Astrocyte (in vitro differentiated cells and primary cell): ENCODE data around the gene PDZD7. TPM values are rescaled to one million over a fixed set of nuclear protein-coding genes. Genes with fewer than 3 reads are reported as not detected.

Source experiments
- DNase-seq: peaks from one replicate; pipeline ENCODE4 v3.0.0-alpha.2; 2010; ENCODE audit warnings: low read depth
- FAIRE-seq: peaks from 2 replicates; lab custom pipeline; 2011; peaks lifted over from hg19 to GRCh38; lab: Jason Lieb, UNC
- H2AFZ ChIP-seq: 2 replicates; pipeline ENCODE4 v1.6.0; 2012; ENCODE audit warnings: low read depth, low read length, inconsistent platforms
- H3K27ac ChIP-seq: 2 replicates; pipeline ENCODE4 v1.5.1; 2011; ENCODE audit warnings: low read depth, low read length, inconsistent platforms
- H3K27me3 ChIP-seq: 2 replicates; pipeline ENCODE4 v1.6.0; 2011; ENCODE audit warnings: low read length, inconsistent platforms; ENCODE audit not compliant: insufficient read depth
- H3K36me3 ChIP-seq: 2 replicates; pipeline ENCODE4 v1.5.1; 2011; ENCODE audit warnings: low read length, inconsistent platforms; ENCODE audit not compliant: insufficient read depth
- H3K4me1 ChIP-seq: 2 replicates; pipeline ENCODE4 v1.5.1; 2011; ENCODE audit warnings: low read length, inconsistent platforms; ENCODE audit not compliant: insufficient read depth
- H3K4me2 ChIP-seq: 2 replicates; pipeline ENCODE4 v1.6.0; 2012; ENCODE audit warnings: low read length, inconsistent platforms
- H3K4me3 ChIP-seq: 2 replicates; pipeline ENCODE4 v1.5.1; 2011; ENCODE audit warnings: low read depth, mild to moderate bottlenecking, low read length, inconsistent platforms; ENCODE audit not compliant: insufficient read depth
- H3K79me2 ChIP-seq: 2 replicates; pipeline ENCODE4 v1.6.0; 2012; ENCODE audit warnings: mild to moderate bottlenecking, low read length, inconsistent platforms; ENCODE audit not compliant: insufficient read depth
- H3K9ac ChIP-seq: 2 replicates; pipeline ENCODE4 v1.6.0; 2012; ENCODE audit warnings: mild to moderate bottlenecking, low read length, inconsistent platforms
- H3K9me3 ChIP-seq: 2 replicates; pipeline ENCODE4 v1.5.1; 2012; ENCODE audit warnings: low read depth, mild to moderate bottlenecking, low read length, inconsistent platforms; ENCODE audit not compliant: insufficient read depth
- H4K20me1 ChIP-seq: 2 replicates; pipeline ENCODE4 v1.6.0; 2012; ENCODE audit warnings: low read length, inconsistent platforms; ENCODE audit not compliant: insufficient read depth
- H3K27ac Mint-ChIP-seq: one replicate; pipeline ENCODE4 v1.8.0; 2021; ENCODE audit warnings: mild to moderate bottlenecking, mixed read lengths; ENCODE audit not compliant: unreplicated experiment
- H3K27me3 Mint-ChIP-seq: one replicate; pipeline ENCODE4 v1.8.0; 2021; ENCODE audit warnings: low read depth, mixed read lengths; ENCODE audit not compliant: unreplicated experiment
- H3K36me3 Mint-ChIP-seq: one replicate; pipeline ENCODE4 v1.8.0; 2021; ENCODE audit warnings: low read depth, mixed read lengths; ENCODE audit not compliant: unreplicated experiment
- H3K4me1 Mint-ChIP-seq: one replicate; pipeline ENCODE4 v1.8.0; 2021; ENCODE audit warnings: low read depth, mixed read lengths; ENCODE audit not compliant: unreplicated experiment
- H3K4me3 Mint-ChIP-seq: one replicate; pipeline ENCODE4 v1.8.0; 2021; ENCODE audit warnings: mild to moderate bottlenecking, moderate library complexity, mixed read lengths; ENCODE audit not compliant: unreplicated experiment
- H3K9me3 Mint-ChIP-seq: one replicate; pipeline ENCODE4 v1.8.0; 2021; ENCODE audit warnings: mild to moderate bottlenecking, mixed read lengths; ENCODE audit not compliant: unreplicated experiment
- EZH2 ChIP-seq: IDR thresholded peaks from 2 replicates; pipeline ENCODE4 v1.6.1; 2012; ENCODE audit warnings: mild to moderate bottlenecking, low read length, inconsistent platforms; ENCODE audit not compliant: insufficient read depth
- total RNA-seq: library from RNA; stranded (reverse); gene quantifications from 2 replicates; pipeline ENCODE4 v1.2.1, GENCODE V29; 2021
- TF ChIP-seq, protein P1 (sequence below): IDR thresholded peaks from 2 replicates; pipeline ENCODE4 v1.5.1; 2011; ENCODE audit warnings: low read depth, mild to moderate bottlenecking, inconsistent platforms, low read length, moderate library complexity; ENCODE audit not compliant: insufficient read depth

Gene PDZD7
- total RNA-seq, 1 donor from 2014 or later: 4.5 TPM

DNA sequence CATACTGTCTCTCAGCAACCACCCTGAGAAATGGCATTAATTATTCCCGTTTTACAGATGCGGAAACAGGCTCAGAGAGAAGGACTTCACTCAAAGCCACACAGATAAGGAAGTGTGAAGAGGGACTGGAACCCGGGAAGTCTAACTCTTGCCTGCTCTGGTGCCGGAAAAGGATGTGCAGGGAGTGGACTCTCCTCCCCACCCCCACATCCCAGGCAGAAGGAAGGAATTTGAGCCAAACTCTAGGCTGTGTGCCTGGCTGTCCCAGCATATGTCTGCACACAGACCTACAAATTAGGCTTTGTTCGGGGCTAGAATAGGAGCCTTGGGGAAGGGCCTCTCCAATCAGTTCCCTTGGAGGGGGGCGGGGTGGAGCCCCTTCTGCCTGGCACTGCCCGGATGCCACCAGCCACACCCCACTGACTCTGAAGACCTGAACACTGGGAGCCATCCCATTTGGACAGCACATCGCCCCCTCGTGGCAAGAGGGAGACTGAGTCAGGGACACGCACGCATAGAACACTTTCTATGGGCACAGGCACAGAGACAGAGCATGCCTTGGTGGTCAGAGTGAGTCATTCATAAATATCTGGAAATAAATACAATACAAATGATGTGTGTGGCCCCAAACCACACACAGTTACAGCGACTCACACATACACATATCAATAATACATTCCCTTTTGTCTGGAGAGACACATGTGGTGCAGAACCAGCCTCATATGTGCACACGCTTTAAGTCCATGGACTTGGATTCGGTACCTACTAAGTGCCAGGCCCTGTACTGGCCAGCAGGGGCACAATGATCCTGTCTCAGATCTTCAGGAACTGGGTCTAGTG lies 18.2 kb downstream of the PDZD7 start:
- Histone ChIP-seq H3K9ac (peak overlapping the region; percentile 42), H3K4me3 (no peak overlapping the region), H4K20me1 (peaks cover 7% of the 10 kb centered on the region), H3K4me2 (peak overlapping the region; percentile 51), H3K4me1 (peaks cover 32% of the 10 kb centered on the region), H2AFZ (no peak overlapping the region), H3K36me3 (no peaks in the 10 kb centered on the region), H3K9me3 (no peaks in the 10 kb centered on the region), H3K79me2 (no peaks in the 10 kb centered on the region), H3K27me3 (no peaks in the 10 kb centered on the region), H3K27ac (peak overlapping the region; percentile 35)
- Mint-ChIP-seq H3K27ac (peak overlapping the region; percentile 35), H3K9me3 (no peaks in the 10 kb centered on the region), H3K36me3 (no peaks in the 10 kb centered on the region), H3K4me1 (peaks cover 24% of the 10 kb centered on the region), H3K27me3 (peaks cover 11% of the 10 kb centered on the region), H3K4me3 (peak overlapping the region; percentile 30)
- TF ChIP-seq, protein P1, sequence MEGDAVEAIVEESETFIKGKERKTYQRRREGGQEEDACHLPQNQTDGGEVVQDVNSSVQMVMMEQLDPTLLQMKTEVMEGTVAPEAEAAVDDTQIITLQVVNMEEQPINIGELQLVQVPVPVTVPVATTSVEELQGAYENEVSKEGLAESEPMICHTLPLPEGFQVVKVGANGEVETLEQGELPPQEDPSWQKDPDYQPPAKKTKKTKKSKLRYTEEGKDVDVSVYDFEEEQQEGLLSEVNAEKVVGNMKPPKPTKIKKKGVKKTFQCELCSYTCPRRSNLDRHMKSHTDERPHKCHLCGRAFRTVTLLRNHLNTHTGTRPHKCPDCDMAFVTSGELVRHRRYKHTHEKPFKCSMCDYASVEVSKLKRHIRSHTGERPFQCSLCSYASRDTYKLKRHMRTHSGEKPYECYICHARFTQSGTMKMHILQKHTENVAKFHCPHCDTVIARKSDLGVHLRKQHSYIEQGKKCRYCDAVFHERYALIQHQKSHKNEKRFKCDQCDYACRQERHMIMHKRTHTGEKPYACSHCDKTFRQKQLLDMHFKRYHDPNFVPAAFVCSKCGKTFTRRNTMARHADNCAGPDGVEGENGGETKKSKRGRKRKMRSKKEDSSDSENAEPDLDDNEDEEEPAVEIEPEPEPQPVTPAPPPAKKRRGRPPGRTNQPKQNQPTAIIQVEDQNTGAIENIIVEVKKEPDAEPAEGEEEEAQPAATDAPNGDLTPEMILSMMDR: peak; percentile 91
- no peak for TF ChIP-seq EZH2
- DNase-seq: peak; percentile 85
- FAIRE-seq: peak; percentile 52

DNA sequence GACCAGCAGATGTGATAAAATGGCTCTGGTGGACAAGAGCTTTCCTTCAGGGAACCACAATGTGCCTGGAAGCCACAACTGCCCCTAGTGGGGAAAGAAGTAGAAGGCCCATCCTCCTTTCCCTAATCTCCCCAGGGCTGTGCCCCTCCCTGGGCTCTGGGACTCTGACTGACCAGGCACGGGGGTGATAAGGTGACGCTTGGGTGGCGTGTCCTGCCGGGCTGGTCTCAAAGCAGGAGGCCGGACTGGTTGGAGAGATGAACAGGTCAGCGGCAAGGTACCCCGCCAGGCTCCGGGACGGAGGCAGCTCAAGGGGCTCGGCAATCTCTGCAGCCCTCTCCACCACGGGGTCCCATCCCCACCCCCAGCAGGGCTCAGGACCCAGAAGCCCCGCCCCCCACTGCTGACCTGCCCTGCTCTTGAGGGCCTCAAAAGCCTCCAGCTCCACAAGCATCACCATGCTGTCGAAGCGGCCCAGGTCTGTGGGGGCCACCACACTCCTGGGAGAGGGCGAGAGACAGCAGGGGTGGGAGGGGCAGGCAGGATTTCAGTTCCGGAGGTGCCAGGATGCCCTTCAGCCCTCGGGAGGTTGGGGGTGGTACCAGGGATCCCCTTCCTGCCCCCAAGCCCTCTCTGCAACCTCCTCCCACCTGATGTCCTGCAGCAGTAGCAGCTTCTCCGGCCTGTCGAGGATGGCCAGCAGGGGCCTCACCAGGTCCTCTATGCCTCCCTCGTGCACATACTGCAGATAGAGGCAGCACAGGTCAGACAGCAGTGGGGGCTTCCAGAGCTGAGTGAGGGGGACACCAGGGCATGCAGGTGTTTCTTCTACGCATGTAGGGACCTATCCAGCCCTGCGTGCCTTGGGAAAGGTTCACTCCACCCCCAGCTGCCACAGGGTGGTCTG lies 19.2 kb downstream of the PDZD7 start:
- no peak overlapping the region for H3K27ac ChIP-seq
- Mint-ChIP-seq H3K9me3 (no peaks in the 10 kb centered on the region), H3K27me3 (peaks cover 7% of the 10 kb centered on the region), H3K4me3 (no peak overlapping the region), H3K4me1 (peaks cover 24% of the 10 kb centered on the region), H3K36me3 (no peaks in the 10 kb centered on the region), H3K27ac (no peak overlapping the region)
- TF ChIP-seq, protein P1: peak; percentile 43
- no peak for TF ChIP-seq EZH2
- H3K79me2 ChIP-seq: no peaks in the 10 kb centered on the region
- DNase-seq: no peak
- peak overlapping the region; percentile 17 for H3K9ac ChIP-seq
- no peaks in the 10 kb centered on the region for H3K9me3 ChIP-seq
- no peak overlapping the region for H3K4me3 ChIP-seq
- peaks cover 38% of the 10 kb centered on the region for H3K4me1 ChIP-seq
- no peaks in the 10 kb centered on the region for H3K36me3 ChIP-seq
- peaks cover 15% of the 10 kb centered on the region for H4K20me1 ChIP-seq
- peak overlapping the region; percentile 51 for H3K4me2 ChIP-seq
- peak overlapping the region; percentile 22 for H2AFZ ChIP-seq
- H3K27me3 ChIP-seq: no peaks in the 10 kb centered on the region
- FAIRE-seq: no peak
